ENCODE results near the gene KIF26A. TPM values are rescaled to one million over a fixed set of nuclear protein-coding genes. Genes with fewer than 3 reads are reported as not detected.

The KIF26A gene
- total RNA-seq, 1 donor from 2014 or later: 0.26 TPM

DNA sequence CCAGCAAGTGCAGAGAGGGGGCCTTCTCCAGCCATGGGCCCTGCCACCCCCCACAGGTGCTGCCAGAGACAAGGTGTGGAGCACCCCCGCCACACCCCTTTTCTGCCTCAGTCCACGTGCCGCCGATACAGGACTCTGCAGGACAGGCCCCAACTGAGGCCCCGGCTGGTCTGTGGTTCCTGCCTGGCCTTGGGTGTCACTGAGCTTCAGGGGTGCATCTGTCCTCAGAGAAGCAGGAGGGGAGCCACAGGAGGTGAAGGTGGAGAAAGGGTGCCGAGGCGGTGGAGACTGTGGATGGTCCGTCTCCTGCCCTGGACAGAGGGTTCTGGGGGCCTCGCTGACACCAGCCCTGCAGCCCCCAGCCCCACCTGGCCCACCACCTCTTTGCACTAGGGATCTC lies 63.1 kb downstream of the KIF26A start:
- no peaks in the 10 kb centered on the region for H3K36me3 ChIP-seq (ENCODE audit: control insufficient read depth, insufficient read depth, low read length)
- H3K4me3 ChIP-seq (ENCODE audit: low read depth, low read length): no peak overlapping the region
- no peaks in the 10 kb centered on the region for H3K27me3 ChIP-seq (ENCODE audit: control insufficient read depth, insufficient read depth, low read length)
- DNase-seq (ENCODE audit: low read depth) (no peak), FAIRE-seq (no peak)
- TF ChIP-seq, protein P1, sequence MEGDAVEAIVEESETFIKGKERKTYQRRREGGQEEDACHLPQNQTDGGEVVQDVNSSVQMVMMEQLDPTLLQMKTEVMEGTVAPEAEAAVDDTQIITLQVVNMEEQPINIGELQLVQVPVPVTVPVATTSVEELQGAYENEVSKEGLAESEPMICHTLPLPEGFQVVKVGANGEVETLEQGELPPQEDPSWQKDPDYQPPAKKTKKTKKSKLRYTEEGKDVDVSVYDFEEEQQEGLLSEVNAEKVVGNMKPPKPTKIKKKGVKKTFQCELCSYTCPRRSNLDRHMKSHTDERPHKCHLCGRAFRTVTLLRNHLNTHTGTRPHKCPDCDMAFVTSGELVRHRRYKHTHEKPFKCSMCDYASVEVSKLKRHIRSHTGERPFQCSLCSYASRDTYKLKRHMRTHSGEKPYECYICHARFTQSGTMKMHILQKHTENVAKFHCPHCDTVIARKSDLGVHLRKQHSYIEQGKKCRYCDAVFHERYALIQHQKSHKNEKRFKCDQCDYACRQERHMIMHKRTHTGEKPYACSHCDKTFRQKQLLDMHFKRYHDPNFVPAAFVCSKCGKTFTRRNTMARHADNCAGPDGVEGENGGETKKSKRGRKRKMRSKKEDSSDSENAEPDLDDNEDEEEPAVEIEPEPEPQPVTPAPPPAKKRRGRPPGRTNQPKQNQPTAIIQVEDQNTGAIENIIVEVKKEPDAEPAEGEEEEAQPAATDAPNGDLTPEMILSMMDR (IDR thresholded peaks at IDR 0.05; ENCODE audit: insufficient read depth, low read length, severe bottlenecking): no peak

DNA sequence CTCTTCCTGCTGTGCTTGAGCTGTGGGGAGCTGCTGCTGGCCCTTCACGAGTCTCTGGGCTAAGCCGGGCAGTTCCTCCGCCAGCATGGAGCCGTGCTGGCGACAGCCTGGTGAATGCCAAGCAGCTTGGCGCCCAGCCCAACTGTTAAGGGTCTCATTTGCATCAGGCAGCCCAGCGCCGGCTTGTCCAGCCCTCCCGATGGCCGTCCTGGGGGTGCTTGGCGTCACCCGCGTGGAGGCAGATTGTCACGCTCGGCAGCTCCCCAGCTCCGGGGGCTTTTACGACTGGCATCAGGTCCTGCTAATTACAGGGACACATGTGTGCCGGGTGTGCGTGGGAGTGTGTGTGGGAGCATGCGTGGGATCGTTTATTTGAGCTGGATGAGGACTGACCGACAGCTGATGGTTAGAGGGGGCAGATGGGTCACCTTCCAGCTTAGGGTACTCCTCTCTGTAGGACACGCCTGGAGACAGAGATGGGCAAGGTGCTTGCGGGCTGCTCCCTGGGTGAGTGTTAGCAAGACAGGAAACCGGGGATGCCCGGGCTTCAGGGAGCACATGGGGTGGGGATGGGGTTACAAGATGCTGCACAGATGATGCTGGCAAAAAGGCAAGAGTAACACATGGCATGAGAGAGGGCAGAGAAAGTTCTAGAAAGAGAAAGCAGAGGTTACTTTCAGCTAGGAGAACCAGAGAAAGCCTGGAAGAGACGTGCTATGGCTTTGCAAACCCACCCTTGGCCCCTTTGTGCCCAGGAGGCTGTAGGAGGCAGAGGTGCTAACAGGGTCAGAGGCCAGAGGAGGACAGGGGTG lies 64.1 kb downstream of the KIF26A start:
- H3K27me3 ChIP-seq (ENCODE audit: control insufficient read depth, insufficient read depth, low read length): no peaks in the 10 kb centered on the region
- FAIRE-seq (no peak), DNase-seq (ENCODE audit: low read depth) (no peak)
- H3K36me3 ChIP-seq (ENCODE audit: control insufficient read depth, insufficient read depth, low read length): no peaks in the 10 kb centered on the region
- TF ChIP-seq, protein P1 (IDR thresholded peaks at IDR 0.05; ENCODE audit: insufficient read depth, low read length, severe bottlenecking): no peak
- H3K4me3 ChIP-seq (ENCODE audit: low read depth, low read length): no peak overlapping the region

DNA sequence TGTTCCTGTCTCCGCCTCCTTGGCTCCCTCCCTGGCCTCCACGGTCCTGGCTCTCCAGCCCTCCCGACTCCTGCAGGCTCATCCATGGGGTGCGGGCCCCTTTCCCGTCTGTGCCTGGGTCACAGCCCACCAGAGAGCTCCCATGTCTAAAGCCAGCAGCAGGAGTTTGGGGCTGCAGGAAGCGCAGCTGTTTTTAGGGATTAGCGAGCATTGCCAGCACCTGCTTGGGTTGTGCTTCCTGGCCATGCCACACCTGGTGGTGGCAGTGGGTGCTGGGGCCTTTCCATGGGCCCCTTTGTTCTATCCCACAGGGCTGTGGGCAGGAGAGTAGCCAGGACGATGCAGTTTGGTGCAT lies 64.7 kb downstream of the KIF26A start:
- TF ChIP-seq, protein P1 (IDR thresholded peaks at IDR 0.05; ENCODE audit: insufficient read depth, low read length, severe bottlenecking): no peak
- Histone ChIP-seq H3K27me3 (ENCODE audit: control insufficient read depth, insufficient read depth, low read length) (no peaks in the 10 kb centered on the region), H3K4me3 (ENCODE audit: low read depth, low read length) (no peak overlapping the region), H3K36me3 (ENCODE audit: control insufficient read depth, insufficient read depth, low read length) (no peaks in the 10 kb centered on the region)
- FAIRE-seq (no peak), DNase-seq (ENCODE audit: low read depth) (no peak)

DNA sequence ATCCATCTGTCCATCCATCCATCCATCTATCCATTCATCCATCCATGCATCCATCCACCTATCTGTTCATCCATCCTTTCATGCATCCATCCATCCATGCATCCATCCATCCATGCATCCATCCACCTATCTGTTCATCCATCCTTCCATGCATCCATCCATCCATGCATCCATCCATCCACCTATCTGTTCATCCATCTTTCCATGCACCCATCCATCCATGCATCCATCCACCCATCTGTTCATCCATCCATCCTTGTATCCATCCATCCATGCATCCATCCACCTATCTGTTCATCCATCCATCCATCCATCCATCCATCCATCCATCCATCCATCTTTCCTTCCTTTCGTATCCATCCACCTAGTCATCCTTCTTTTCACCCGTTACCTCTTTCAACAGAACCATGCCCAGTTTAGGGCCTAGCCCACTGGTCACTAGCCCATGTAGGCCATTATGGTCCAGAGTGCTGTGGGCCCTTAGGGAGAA lies 66.3 kb downstream of the KIF26A start:
- no peaks in the 10 kb centered on the region for H3K27me3 ChIP-seq (ENCODE audit: control insufficient read depth, insufficient read depth, low read length)
- DNase-seq (ENCODE audit: low read depth) (no peak), FAIRE-seq (no peak)
- TF ChIP-seq, protein P1 (IDR thresholded peaks at IDR 0.05; ENCODE audit: insufficient read depth, low read length, severe bottlenecking): no peak
- no peak overlapping the region for H3K4me3 ChIP-seq (ENCODE audit: low read depth, low read length)
- H3K36me3 ChIP-seq (ENCODE audit: control insufficient read depth, insufficient read depth, low read length): no peaks in the 10 kb centered on the region

DNA sequence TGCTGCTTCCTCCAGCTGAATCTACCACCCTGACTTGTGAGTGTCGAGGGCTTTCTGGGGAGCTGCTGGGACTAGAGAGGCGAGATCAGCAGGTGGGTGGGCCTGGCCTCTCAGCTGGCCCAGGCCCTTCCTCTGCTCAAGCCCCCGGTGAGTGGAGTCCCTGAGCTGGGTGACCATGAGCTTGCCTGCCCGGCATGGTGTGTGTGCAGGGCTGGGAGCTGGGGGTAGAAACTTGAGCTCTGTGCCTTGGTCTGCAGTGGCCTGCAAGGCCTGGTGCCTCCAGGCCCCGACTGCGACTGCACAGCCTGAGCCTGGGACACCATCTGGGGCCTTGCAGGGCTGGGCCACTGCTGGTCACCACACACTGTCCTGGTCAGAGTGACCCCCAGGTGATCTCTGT lies 67.4 kb downstream of the KIF26A start:
- no peak for FAIRE-seq
- no peak overlapping the region for H3K4me3 ChIP-seq (ENCODE audit: low read depth, low read length)
- no peaks in the 10 kb centered on the region for H3K27me3 ChIP-seq (ENCODE audit: control insufficient read depth, insufficient read depth, low read length)
- no peak for DNase-seq (ENCODE audit: low read depth)
- TF ChIP-seq, protein P1 (IDR thresholded peaks at IDR 0.05; ENCODE audit: insufficient read depth, low read length, severe bottlenecking): no peak
- H3K36me3 ChIP-seq (ENCODE audit: control insufficient read depth, insufficient read depth, low read length): no peaks in the 10 kb centered on the region

Measured in bronchial epithelial cell (primary cell).